ENCODE data around the gene KCNC3.
A peak's percentile ranks its signal among the peaks of the same experiment; 100 is the strongest.
"Not testable (repeated sequence)": the region's sequence is repeated elsewhere in the genome, so short reads cannot be mapped to it uniquely, and the experiment has no call there.

The KCNC3 gene

DNA sequence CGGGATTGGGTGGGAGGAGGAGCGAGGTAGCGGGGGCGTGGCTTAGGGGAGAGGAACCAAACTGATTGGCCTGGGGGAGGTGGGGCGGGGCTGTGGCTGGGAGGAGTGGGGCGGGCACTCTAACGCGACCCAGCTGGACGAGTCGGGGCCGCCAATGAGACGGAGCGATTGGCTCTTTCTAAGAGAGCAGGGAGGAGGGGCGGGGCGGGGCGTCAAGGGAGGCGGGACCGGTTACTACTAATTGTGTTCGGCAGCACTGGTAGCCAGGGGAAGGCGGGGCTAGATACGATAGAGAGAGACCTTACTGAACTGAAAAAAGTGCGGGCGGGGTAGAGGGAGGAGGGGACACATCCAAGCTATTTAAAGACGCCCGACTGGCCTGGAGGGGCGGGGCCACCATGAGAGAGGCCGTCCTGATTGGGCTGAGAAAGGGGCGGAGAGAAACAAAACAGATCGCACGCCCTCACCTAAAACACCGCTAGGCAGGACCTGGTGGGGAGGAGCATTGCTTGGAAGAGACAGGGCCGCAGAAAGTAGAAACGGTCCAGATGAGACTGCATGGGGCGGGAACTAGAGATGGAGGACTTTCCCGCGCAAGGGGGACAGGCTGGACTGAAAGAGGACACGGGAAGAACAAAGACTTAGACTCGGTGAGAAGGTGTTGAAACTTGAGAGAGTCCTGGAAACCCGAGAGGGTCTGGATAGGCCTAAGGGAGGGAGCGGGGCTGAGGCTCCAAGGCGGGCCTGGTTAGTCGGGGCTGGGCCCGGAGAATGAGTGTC lies at the start of gene KCNC3:
Gene KCNC3, minus strand, starts transcription at position 232 of the 780 bp plus-strand sequence. CDS start 295 bp downstream, outside the sequence.
- peak; percentile 69 for DNase-seq

DNA sequence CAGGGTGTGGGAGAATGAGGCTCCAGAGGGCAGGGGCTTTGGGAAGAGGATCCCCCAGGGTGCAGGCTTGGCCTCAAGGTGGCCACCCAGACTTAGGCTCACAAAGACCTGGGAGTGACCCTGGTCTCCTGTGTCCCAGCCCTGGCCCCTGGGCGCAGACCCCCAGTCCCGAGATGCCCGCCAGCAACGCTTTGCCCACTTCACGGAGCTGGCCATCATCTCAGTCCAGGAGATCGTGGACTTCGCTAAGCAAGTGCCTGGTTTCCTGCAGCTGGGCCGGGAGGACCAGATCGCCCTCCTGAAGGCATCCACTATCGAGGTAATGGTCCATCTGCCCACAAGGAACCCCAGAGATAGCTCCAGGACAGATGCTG lies 49.7 kb upstream of the KCNC3 start:
- no peak for DNase-seq

DNA sequence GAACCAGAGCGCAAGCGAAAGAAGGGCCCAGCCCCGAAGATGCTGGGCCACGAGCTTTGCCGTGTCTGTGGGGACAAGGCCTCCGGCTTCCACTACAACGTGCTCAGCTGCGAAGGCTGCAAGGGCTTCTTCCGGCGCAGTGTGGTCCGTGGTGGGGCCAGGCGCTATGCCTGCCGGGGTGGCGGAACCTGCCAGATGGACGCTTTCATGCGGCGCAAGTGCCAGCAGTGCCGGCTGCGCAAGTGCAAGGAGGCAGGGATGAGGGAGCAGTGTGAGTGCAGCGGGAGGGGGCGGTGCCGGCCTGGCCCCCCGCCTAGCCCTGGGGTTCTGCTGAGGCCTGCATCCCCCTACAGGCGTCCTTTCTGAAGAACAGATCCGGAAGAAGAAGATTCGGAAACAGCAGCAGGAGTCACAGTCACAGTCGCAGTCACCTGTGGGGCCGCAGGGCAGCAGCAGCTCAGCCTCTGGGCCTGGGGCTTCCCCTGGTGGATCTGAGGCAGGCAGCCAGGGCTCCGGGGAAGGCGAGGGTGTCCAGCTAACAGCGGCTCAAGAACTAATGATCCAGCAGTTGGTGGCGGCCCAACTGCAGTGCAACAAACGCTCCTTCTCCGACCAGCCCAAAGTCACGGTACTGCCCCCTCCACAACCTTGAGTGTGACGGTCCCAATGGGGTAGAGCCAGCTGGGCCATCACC lies 49.1 kb upstream of the KCNC3 start:
- no peak for DNase-seq

DNA sequence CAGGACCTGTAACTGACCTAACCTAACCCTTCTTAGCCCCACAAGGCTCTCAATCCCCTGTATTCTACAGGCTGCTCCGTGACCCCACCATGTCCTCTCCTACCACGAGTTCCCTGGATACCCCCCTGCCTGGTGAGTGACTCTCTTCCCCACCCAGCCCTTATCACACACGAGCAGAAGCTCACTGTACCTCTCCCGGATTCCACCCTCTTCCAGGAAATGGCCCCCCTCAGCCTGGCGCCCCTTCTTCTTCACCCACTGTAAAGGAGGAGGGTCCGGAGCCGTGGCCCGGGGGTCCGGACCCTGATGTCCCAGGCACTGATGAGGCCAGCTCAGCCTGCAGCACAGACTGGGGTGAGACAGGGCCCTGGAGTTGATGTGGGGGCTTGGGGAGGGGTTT lies 48.3 kb upstream of the KCNC3 start:
- DNase-seq = no peak

DNA sequence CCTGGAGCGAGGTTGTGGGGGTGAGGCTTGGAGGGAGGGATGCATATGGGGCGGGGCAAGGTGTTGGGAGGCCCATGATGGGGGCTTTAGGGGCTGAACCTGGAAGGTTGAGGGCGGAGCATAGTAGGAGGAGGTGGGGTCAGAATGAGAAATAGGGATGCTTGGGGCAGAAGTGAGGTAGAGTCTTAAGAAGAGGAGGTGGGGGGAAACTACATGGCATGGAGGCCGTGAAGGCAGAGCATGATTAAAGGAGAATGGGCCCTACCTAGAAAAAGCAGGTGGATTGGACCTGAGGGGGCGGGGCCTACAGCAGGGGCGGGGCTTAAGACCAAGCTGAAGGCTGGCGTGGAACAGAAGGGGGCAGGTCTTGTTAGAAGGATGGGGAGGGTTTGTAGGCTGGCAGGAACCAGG lies 47.9 kb upstream of the KCNC3 start:
- DNase-seq = peak; percentile 62

DNA sequence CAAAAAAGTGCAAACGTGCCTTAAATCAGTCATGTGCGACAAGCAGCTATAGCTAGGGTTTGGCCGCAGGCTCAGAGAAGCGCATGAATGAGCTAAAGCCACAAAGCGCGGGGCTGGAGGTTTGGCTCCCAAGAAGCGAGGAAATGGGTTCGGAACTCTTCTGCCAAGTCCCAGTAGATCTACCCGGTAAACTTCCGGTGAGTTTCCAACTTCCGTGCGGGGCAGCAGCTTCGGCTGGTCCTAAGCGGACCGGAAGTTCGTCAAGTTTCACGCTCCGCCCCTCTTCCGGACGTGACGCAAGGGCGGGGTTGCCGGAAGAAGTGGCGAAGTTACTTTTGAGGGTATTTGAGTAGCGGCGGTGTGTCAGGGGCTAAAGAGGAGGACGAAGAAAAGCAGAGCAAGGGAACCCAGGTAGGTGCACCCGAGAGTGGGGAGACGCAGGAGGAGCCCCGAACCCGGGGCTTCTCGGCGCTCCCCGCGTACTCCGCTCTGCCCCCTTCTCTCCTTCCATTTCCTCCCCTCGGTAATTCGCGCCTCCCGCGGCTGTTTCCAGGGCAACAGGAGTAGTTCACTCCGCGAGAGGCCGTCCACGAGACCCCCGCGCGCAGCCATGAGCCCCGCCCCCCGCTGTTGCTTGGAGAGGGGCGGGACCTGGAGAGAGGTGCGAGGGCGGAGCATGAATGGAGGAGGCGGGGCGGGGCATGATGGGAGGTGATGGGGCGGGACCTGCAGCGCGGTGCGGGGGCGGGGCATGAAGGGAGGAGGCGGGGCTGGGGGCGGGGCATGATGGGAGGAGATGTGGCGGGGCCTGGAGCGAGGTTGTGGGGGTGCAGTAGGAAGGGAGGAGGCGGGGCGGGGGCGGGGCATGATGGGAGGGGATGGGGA lies 47.2 kb upstream of the KCNC3 start, which contains the start of gene NR1H2:
Gene NR1H2, plus strand, starts transcription at position 292 of the 885 bp plus-strand sequence. CDS start 1,149 bp downstream, outside the sequence.
- peak; percentile 95 for DNase-seq

DNA sequence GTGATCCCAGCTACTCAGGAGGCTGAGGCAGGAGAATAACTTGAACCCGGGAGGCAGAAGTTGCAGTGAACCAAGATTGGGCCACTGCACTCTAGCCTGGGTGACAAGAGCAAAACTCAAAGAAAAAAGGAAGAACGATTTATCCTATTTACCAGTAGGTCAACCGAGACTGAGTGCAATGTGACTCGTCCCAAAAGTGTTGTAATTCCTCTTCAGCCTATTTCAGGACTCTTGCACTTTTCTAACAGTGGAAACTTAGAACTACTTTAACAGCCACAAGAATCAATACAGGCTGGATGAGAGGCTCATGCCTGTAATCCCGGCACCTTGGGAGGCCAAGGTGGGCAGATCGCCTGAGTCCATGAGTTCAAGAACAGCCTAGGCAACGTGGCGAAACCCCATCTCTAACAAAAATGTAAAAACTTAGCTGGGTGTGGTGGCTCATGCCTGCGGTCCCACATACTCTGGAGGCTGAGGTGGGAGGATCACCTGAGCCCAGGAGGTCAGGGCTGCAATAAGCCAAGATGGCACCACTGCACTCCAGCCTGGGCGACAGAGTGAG lies 42.8 kb upstream of the KCNC3 start:
- DNase-seq = no peak

DNA sequence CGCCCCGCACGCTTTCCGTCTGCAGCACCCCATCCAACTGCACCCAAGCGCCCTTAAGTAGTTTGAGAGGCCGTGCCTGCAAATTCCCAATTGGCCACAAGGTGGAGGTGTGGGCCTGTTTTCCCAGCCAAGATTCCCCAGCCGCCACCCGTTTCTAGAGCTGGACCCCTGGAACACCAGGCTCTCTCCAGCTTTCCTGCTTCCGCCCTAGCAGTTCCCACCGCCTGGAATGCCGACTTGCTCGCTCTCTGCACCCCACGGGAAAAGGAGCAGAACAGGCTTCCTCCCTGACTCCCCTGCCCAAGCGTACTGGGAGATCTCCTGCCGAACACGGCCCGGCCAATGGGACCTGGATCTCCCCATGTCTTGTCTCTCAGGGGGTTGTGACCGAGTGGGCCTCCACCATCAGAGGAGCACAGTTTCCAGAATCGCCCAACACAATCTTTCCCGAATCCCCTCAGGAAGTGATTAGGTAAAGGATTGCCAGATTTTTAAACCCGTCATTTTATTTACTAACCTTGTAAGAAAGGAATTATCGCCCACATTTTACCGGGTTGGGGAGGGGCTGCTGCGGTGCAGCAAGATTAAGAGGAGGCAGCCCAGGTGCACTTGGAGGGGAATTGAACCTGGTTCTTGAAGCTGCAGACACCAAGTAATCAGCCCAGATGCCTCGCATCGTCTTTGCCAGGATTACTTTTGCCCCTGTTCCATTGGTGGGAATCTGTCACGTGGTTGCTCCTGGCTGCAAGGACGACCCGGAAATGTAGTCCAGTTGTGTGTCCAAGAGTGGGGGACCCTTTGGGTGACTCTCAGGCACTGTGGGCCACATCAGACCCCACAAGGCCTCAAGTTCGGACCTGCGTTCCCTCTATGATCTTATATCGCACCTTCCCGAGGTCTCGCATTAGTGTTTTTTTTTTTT lies 39.7 kb upstream of the KCNC3 start:
- DNase-seq = peak; percentile 79

DNA sequence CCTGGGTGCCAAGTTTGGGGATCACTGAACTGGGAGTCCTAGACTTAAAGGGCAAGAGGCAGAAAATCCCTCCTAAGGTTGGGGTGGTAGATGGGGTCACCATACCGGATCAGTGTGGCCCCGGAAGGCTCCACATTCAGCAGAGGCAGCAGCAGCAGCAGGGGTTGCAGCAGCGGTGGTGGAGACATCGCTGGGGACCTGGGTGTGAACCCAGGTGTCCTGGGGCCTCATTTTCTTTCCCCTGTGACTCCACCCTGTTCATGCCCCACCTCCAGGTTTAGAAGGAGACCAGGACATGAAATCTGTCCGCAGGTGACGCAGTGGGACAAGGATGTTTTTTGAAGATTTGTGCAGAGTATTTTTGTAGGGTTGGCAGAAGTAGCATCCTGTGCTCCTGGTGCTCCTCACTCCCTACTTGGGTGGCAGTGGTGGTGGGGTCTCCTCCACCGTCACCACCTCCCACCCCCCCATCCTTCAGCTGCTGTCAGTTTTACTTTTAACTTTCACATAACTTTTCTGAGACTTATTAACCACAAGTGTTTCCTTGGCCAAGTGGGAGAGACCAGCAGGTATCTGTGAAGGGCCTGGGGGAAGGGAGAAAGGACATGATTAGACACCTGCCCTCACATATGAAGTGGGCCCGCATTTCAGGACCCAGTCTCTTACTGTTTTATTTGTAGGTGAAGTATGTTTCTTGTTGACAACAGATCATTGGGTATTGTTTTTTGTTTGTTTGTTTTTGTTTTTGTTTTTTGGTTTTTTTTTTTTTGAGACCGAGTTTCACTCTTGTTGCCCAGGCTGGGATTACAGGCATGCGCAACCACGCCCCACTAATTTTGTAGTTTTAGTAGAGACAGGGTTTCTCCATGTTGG lies 36.5 kb upstream of the KCNC3 start, which contains the start of gene NAPSA:
Gene NAPSA, minus strand, starts transcription at position 206 of the 873 bp plus-strand sequence. Its CDS starts 18 bp downstream, at position 188.
- DNase-seq = no peak

DNA sequence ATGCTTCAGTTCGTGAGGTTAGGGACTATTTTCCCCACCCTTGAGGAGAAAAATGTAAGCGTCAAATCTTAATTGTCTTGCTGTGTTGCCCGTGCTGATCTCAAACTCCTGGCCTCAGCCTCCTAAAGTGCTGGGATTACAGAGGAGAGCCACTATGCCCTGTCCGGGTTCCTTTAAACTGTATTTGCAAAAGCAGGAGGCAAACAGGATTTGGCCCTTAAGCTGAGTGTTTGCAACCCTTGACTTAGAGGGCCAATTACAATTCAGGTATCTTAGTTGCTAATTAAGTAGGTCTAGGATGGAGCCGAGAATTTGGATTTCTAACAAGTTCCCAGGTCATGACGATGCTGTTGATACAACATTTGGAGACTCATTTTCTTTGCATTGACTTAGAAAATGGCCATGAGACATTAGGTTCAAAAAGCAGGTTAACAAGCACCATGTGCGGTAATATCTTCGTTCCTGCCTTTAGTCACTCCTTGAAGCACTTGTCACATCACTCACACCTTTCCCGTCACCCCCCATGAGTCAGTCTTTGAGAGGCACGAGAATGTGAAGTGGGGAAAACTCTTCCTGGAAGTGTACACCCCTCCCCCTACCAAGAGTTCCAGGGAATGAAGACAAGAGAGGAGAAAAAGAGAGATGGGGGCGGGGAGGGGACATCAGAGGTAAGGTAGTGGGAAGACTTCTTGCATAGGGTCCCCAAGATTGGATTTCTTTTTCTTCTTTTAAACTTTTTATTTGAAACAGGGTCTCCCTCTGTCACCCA lies 33.7 kb upstream of the KCNC3 start:
- DNase-seq = no peak

DNA sequence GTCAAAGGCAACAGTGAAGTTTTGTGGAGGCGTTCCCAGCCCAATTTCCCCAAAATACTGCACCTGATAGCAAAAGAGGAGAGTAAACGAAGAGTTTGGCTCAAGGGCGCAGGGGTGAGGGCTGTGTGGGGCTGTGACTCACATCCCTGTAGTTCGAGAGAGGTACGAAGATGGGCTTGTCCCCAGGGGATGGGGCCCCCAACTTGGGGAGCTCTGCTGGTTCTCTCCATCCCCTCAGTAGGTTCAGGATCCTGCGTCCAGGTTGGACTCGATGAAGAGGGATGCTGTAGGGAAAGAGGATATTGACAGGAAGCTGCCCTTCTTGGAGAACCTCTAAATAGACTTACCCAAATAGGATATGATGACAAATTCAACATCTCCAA lies 32.8 kb upstream of the KCNC3 start:
- DNase-seq = no peak

DNA sequence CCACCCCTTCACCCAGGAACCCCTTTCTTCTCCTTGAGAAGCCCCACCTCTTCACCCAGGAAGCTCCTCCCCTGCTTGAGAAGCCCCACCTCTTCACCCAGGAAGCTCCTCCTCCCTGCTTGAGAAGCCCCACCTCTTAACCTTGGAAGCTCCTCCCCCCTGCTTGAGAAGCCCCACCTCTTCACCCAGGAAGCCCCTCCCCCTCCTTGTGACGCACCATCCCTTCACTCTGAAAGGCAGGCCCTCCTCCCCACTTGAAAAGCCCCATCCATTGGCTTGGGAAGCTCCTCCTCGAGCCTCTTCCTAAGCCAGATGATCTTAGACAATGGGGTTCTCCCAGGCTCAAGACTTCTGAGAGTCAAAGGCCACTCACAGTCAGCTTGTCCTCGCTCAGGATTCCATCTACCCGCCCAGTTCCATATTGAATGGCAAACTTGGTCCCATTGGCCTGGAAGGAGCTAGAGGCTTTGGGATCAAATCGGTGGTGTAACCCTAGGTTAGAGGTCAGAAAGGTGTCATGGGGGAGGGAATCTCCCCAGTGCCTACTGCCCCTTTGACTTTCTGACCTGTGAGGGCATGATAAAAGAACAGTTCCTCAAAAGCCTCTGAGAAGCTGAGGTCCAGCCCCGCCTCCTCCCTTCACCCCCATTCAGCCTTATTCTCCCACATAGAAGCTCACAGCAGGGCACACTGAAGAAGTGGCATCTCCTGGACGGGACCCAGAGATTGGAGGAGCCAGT lies 32.3 kb upstream of the KCNC3 start:
- DNase-seq = no peak

DNA sequence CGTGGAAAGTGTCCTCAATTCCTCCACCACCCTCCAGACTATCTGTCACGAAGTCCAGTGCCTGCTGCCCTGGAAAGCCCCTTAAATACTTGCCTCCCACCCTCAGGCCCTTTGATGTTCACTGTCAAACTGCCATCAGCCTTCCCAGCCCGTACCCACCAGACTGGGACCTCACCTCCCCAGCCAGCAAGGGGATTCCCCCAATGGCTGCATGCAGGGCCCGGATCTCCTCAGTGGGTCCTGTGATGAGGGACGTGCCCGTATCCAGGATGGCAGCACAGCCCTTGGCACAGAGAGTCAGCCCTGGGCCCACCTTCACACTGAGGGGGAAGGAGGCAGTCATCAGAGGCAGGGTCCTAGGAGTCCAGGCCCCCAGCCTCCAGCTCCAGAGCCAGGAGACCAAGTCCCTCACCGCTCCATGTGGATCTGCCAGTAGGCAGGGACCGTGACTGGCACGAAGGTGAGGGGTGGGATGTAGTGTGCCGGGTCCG lies 30.2 kb upstream of the KCNC3 start:
- no peak for DNase-seq

DNA sequence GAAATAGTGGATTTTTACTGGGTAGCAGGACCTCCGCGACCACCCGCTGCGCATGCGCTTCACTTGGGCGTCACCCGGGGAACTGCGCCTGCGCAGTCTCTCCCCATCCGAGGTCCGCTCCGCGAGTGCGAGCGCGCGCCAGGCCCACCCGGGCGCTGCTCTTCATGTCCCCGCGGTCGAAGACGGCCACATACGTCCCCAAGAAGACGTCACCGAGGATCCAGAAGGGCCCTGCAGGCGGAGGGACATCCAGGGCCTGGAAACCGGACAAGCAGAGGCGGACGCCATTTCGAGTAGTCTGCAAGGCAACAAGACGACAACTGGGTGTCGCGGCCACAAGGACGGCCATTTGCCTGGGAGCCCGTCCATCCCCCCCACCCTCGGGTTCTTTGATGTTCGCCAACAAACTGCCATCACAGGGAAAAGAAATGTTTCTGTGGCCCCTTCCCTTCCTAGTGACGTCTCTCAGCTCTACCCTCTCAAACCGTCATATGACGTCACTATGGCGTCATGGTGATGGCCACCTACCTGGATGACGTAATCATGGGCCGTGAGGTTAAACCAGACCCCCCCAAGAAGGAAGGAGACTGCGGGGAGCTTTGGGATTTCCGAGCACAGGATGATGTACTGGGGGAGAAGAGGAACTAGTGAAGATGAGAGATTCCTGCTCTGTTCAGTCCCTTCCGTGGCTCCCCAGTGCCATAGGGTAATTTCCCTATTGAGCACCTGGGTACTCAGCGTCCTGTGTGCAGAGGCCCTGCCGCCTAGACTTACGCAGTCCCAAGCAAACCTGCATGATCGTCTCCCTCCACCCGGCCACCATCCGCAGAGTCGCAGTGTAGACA lies 29.5 kb upstream of the KCNC3 start:
- DNase-seq = peak; percentile 79

DNA sequence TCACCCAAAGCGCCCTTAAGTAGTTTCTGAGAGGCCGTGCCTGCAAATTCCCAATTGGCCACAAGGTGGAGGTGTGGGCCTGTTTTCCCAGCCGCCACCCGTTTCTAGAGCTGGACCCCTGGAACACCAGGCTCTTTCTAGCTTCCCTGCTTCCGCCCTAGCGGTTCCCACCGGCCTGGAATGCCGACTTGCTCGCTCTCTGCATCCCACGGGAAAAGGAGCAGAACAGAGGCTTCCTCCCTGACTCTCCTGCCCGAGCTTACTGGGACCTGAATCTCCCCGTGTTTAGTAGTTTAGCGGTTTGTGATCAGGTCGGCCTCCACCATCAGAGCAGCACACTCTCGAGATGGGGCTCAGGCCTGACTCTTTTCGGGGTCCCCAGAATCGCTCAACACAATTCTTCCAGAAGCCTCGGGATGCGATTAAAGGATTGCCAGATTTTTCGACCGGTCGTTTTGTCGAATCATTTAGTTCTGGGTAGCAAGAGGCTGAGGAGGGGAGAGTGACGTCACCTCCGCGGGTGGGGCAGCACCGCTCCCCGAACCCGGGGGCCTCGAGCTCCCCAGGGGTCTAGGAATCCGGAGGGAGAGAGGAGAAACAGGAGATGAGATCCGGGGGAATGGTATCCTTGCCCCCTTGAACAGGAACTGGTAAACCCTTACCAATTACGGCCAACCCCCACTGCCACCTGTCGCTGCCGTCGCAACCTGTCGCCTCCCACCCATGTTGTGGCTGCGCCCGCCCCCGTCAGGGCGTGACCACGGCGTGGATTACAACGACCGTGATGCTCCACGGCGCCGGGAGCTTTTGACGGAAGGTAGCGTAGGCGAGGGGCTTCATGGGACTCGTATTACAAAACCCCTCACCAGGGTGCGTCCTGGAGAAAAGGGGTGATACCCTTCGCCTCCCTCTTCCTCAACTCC lies 28.3 kb upstream of the KCNC3 start:
- peak; percentile 90 for DNase-seq

DNA sequence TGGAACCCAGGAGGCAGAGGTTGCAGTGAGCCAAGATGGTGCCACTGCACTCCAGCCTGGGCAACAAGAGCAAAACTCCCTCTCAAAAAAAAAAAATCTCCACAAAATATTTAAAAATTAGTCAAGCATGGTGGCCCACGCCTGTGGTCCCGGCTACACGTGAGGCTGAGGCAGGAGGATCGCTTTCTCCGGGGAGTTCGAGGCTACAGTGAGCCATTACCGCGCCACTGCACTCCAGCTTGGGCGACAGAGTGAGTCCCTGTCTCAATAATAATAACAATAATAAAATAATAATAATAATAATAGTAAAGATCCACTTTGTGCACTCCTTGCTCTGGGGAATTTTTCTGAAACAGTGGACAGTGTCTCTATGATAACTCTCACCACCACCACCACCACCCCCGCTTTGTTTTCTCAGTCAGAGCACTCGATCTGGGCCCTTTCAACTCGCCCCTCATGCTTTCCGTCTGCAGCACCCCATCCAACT lies 27.6 kb upstream of the KCNC3 start:
- DNase-seq = no peak

DNA sequence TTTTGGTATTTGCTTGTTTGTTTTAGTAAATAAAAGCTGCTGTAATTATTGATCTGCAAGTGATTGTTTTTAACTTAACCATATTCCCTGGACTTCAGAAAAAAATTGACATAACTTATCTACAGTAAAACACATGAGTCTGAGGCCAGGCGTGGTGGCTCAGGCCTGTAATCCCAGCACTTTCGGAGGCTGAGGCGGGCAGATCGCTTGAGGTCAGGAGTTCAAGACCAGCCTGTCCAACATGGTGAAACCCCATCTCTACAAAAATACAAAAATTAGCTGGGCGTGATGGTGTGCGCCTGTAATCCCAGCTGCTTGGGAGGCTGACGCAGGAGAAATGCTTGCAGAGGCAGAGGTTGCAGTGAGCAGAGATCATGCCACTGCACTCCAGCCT lies 24.3 kb upstream of the KCNC3 start:
- not testable (repeated sequence) for DNase-seq
